Upper lobe of left lung (tissue), 6 donors: Measurements from ENCODE around the gene SEMA3E. TPM values are rescaled to one million over a fixed set of nuclear protein-coding genes. Genes with fewer than 3 reads are reported as not detected.

ENCODE experiments used
- small RNA-seq, 4 donors: library from RNA; depleted of rRNA; stranded (forward); fragments of <200 nt; gene quantifications; one replicate each; pipeline ENCODE3, GENCODE V24; 2016
- total RNA-seq, 6 donors: library from RNA; depleted of rRNA in 4 of 6; stranded (reverse); fragments of >200 nt in 4 of 6; gene quantifications; one replicate each; pipeline versions ENCODE4 v1.1.0 to v1.2.1, GENCODE V29; 2016 to 2021
- donor health status: DM: no; HTN: no; CAD: no; lungs with moderate emphysema.
- donor health status: DM: no; HTN: yes; CAD: no; lungs with severe emphysema.

SEMA3E gene
- total RNA-seq, 6 donors from 2014 or later = under 0.01 to 14.2 (median 6.9) TPM

Small RNAs within 50 kb of the gene (small RNA-seq; reads per million reads assigned to genes)
- 0 reads per million in 4 donors for gene AC079987.1
